Endothelial cell of umbilical vein (primary cell): ENCODE data around the gene KLF13.

ENCODE experiments used
- POLR2A ChIP-seq: IDR thresholded peaks from 2 replicates; pipeline ENCODE4 v1.6.1; 2012; ENCODE audit warnings: low read depth, mild to moderate bottlenecking, control low read depth, low read length
- TF ChIP-seq, protein P1 (sequence below), 2 donors: IDR thresholded peaks; 1 replicate in 1 of 2; 2 replicates in 1 of 2; pipeline ENCODE4 v1.5.1; 2011; ENCODE audit warnings: low read length in 2 of 2, mild to moderate bottlenecking in 2 of 2, moderate library complexity in 2 of 2, control low read depth in 1 of 2, inconsistent platforms in 1 of 2, low read depth in 1 of 2; ENCODE audit not compliant: insufficient read depth in 1 of 2; ENCODE audit errors: extremely low read depth in 1 of 2

DNA sequence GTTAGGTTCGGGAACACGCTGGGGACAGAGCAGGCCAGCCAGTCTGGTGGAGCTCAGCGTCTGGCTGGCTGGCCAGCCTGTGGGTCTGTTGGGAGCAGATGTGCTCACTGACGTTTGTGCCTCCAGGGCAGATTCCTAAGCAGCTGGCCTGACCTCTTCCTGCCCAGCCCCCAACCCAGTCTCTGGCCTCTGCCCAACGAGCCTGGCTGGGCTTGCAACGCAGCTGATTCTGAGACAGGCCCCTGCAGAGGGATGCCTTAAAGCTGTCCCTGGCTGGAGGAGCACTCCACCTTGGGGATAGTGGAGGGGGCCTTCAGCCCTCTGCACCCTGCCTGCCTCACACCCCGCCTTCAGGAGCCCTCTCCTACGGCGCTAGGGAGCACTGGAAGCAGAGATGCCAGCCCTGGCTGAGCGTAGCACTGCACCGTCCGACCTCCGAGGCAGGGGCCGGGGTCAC is 46.0 kb downstream of the KLF13 start:
- no peak for TF ChIP-seq POLR2A
- TF ChIP-seq, protein P1, sequence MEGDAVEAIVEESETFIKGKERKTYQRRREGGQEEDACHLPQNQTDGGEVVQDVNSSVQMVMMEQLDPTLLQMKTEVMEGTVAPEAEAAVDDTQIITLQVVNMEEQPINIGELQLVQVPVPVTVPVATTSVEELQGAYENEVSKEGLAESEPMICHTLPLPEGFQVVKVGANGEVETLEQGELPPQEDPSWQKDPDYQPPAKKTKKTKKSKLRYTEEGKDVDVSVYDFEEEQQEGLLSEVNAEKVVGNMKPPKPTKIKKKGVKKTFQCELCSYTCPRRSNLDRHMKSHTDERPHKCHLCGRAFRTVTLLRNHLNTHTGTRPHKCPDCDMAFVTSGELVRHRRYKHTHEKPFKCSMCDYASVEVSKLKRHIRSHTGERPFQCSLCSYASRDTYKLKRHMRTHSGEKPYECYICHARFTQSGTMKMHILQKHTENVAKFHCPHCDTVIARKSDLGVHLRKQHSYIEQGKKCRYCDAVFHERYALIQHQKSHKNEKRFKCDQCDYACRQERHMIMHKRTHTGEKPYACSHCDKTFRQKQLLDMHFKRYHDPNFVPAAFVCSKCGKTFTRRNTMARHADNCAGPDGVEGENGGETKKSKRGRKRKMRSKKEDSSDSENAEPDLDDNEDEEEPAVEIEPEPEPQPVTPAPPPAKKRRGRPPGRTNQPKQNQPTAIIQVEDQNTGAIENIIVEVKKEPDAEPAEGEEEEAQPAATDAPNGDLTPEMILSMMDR (IDR thresholded peaks at IDR 0.05; ENCODE audit: extremely low read depth in 1 of 2, insufficient read depth in 1 of 2, low read depth in 1 of 2, low read length in 2 of 2) = no peak
